Subcutaneous adipose tissue (tissue), 4 donors: ENCODE measurements around the gene GPR37. TPM values are rescaled to one million over a fixed set of nuclear protein-coding genes. Genes with fewer than 3 reads are reported as not detected.

Source experiments
- total RNA-seq, 4 donors: library from RNA; depleted of rRNA; stranded (reverse); fragments of >200 nt; gene quantifications; one replicate each; pipeline ENCODE4 v1.1.0, GENCODE V29; 2016
- TF ChIP-seq, protein P1 (sequence below): fragments of 450-650 bp; IDR thresholded peaks from one replicate; pipeline ENCODE4 v1.5.1; 2016; ENCODE audit warnings: low read depth, mild to moderate bottlenecking, control low read depth, antibody characterized with exemption, moderate library complexity

GPR37 gene
- total RNA-seq, 4 donors from 2014 or later = 0.16 to 4.1 (median 0.59) TPM

DNA sequence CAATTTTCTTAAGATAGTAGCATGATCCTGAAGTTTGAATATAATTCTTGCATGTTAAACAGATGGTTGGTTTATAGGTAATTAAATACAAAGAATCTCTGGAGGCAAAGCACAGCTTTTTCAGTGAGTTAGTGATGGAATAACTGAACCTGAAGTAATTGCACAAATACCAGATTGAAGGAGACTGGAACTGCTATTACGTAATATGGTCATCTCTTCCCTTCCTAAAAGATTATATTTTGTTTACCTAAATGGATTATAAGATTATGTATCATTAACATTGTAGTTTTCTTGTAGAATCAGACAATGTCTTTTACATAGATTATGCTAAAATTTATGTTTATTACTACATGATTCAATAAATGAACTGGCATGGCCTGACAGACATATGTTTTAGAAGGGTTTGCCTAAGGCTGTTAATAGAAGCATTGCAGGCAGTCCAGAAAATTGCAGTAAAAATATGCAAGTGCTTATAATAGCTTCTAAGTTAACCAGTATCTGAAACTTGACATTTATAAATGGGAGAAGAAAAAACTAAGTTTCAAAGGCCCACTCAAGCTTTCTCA lies 35.8 kb upstream of the GPR37 start:
- TF ChIP-seq, protein P1, sequence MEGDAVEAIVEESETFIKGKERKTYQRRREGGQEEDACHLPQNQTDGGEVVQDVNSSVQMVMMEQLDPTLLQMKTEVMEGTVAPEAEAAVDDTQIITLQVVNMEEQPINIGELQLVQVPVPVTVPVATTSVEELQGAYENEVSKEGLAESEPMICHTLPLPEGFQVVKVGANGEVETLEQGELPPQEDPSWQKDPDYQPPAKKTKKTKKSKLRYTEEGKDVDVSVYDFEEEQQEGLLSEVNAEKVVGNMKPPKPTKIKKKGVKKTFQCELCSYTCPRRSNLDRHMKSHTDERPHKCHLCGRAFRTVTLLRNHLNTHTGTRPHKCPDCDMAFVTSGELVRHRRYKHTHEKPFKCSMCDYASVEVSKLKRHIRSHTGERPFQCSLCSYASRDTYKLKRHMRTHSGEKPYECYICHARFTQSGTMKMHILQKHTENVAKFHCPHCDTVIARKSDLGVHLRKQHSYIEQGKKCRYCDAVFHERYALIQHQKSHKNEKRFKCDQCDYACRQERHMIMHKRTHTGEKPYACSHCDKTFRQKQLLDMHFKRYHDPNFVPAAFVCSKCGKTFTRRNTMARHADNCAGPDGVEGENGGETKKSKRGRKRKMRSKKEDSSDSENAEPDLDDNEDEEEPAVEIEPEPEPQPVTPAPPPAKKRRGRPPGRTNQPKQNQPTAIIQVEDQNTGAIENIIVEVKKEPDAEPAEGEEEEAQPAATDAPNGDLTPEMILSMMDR = no peak

GRCh38 chr7:124800386-124800785 lies 34.8 kb upstream of the GPR37 start:
- TF ChIP-seq, protein P1 = no peak

DNA sequence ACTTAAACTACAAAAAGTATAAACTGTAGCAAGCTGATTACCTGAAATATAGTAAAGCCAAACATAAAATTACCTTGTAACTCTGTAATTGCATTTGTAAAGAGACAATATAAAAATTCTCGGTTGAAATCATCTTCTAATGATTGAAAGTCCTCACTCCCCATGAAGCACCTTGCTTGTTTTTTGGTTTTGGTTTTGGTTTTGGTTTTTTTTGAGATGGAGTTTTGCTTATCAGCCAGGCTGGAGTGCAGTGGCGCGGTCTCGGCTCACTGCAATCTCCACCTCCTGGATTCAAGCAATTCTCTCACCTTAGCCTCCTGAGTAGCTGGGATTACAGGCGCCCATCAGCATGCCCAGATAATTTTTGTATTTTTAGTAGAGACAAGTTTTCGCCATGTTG lies 33.9 kb upstream of the GPR37 start:
- TF ChIP-seq, protein P1 = no peak

DNA sequence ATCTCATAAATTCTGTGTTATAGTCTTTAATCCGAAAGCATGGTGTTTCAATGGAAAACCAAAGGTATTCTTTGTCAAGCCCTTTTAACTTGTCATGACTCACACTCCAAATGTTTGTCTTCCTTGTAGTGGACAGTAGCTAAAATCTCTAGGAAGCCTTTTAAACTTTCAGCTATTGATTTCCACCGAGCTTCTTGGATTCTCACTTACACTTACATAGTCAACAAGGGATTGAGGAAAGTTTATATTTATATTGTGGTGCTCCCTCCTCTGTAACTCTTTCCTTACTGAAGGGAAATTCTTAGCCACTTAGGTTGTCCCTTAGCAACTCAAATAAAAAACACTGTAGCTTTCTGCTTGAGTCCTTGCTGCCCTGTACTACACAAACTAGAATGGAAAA lies 31.2 kb upstream of the GPR37 start:
- TF ChIP-seq, protein P1 = no peak

DNA sequence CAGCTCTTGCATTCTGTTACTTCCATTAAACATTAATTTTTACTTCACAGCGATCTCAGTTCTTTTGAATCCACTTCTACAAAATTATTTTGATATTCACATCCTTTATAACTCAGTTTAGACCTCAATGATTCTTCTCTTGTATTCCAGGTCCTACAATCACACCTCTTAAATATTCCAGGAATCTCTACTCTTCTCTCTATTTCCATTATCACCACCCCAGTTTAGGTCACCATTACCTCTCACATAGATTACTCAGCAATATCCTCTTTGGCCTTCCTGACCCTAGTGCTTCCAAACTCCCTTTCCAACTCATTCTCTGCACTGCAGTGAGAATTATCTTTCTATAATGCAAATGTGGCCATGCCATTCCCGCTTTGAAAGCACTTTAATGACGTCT lies 27.1 kb upstream of the GPR37 start:
- TF ChIP-seq, protein P1 = no peak

GRCh38 chr7:124792002-124792401 lies 26.4 kb upstream of the GPR37 start:
- TF ChIP-seq, protein P1 = no peak

DNA sequence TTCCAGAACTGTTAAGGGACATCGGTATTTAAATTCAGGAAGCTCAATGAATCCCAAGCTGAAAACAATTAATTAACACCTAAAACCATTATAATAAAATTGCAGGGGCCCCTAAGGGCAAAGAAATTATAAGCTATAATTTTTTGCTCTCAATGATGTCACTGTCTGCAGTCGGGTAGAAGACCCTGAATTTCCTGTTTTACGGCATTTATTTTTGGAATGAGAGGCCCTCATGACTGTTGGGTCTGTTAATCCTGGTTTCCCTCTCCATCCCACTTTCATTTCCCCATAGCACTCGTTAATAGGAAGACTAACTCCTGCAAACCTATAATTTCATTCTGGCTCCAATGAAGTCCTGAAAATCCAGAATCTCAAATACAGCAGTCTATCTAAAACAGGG lies 25.8 kb upstream of the GPR37 start:
- TF ChIP-seq, protein P1 = no peak
